GM18519 (cell line): Measurements from ENCODE around the gene PREP.
"Not testable (repeated sequence)": the region's sequence is repeated elsewhere in the genome, so short reads cannot be mapped to it uniquely, and the experiment has no call there.

Experiments used
- ATAC-seq: cut with Tn5 transposase; IDR thresholded peaks from one replicate; pipeline ENCODE4 v1.9.1; 2021; ENCODE audit warnings: mild to moderate bottlenecking, moderate library complexity; ENCODE audit not compliant: unreplicated experiment, low FRiP score

The PREP gene

GRCh38 chr6:105278035-105278434, 124.8 kb downstream of the PREP start:
- ATAC-seq, result no peak

GRCh38 chr6:105276374-105276773, 126.5 kb downstream of the PREP start:
- ATAC-seq, result no peak

- no peak for ATAC-seq
Measured at GRCh38 chr6:105275542-105275941, 127.3 kb downstream of the PREP start.

GRCh38 chr6:105274678-105275077, 128.2 kb downstream of the PREP start:
- ATAC-seq, result no peak

- no peak for ATAC-seq
Measured at GRCh38 chr6:105273589-105273988, 129.3 kb downstream of the PREP start.

- ATAC-seq, result no peak
Measured at GRCh38 chr6:105272786-105273185, 130.1 kb downstream of the PREP start.

GRCh38 chr6:105270511-105270910, 132.4 kb downstream of the PREP start:
- ATAC-seq, result no peak

- no peak for ATAC-seq
Measured at GRCh38 chr6:105269390-105269789, 133.5 kb downstream of the PREP start.

GRCh38 chr6:105263685-105264610, 138.9 kb downstream of the PREP start:
- no peak for ATAC-seq

GRCh38 chr6:105259913-105260889, 142.7 kb downstream of the PREP start:
- no peak for ATAC-seq

- no peak for ATAC-seq
Measured at GRCh38 chr6:105258816-105259215, 144.1 kb downstream of the PREP start.

- no peak for ATAC-seq
Measured at GRCh38 chr6:105257340-105257739, 145.5 kb downstream of the PREP start.

GRCh38 chr6:105256619-105257018, 146.3 kb downstream of the PREP start:
- ATAC-seq, result no peak

GRCh38 chr6:105253787-105254186, 149.1 kb downstream of the PREP start:
- ATAC-seq, result no peak

GRCh38 chr6:105251689-105252088, 151.2 kb downstream of the PREP start:
- ATAC-seq, result no peak

- ATAC-seq, result no peak
Measured at GRCh38 chr6:105250533-105250932, 152.3 kb downstream of the PREP start.

- no peak for ATAC-seq
Measured at GRCh38 chr6:105243487-105243886, 159.4 kb downstream of the PREP start.

GRCh38 chr6:105235155-105235554, 167.7 kb downstream of the PREP start:
- no peak for ATAC-seq

- not testable (repeated sequence) for ATAC-seq
Measured at GRCh38 chr6:105231771-105232170, 171.1 kb downstream of the PREP start.
